Sigmoid colon (tissue), 4 donors: Measurements from ENCODE around the gene PYGB.

Source experiments
- CTCF ChIP-seq, 4 experiments: fragments of 450-650 bp in 3 of 4; fragments of 200-600 bp in 1 of 4; IDR thresholded peaks; one replicate each; pipeline ENCODE4 v1.5.1; 2016 to 2019; ENCODE audit warnings: antibody characterized with exemption in 4 of 4, mild to moderate bottlenecking in 3 of 4, moderate library complexity in 2 of 4
- EP300 ChIP-seq, 4 donors: sonication (generic); formaldehyde crosslinking; IDR thresholded peaks; one replicate each; pipeline ENCODE4 v1.6.1; 2017; ENCODE audit warnings: antibody characterized with exemption in 4 of 4

GRCh38 chr20:25244976-25245375 lies 2.9 kb upstream of the PYGB start:
- TF ChIP-seq EP300 (IDR thresholded peaks at IDR 0.05) (no peak), CTCF (IDR thresholded peaks at IDR 0.05) (no peak)
